ENCODE data around the gene APBA3.

Gene APBA3

GRCh38 chr19:3745363-3746045 is 16.0 kb downstream of the APBA3 start:
- DNase-seq, result no peak

GRCh38 chr19:3743486-3743885 is 18.0 kb downstream of the APBA3 start:
- peak in 1 of 2 donors; percentile 27 for DNase-seq

- DNase-seq, result no peak
Measured at GRCh38 chr19:3740431-3740830, 21.1 kb downstream of the APBA3 start.

DNA sequence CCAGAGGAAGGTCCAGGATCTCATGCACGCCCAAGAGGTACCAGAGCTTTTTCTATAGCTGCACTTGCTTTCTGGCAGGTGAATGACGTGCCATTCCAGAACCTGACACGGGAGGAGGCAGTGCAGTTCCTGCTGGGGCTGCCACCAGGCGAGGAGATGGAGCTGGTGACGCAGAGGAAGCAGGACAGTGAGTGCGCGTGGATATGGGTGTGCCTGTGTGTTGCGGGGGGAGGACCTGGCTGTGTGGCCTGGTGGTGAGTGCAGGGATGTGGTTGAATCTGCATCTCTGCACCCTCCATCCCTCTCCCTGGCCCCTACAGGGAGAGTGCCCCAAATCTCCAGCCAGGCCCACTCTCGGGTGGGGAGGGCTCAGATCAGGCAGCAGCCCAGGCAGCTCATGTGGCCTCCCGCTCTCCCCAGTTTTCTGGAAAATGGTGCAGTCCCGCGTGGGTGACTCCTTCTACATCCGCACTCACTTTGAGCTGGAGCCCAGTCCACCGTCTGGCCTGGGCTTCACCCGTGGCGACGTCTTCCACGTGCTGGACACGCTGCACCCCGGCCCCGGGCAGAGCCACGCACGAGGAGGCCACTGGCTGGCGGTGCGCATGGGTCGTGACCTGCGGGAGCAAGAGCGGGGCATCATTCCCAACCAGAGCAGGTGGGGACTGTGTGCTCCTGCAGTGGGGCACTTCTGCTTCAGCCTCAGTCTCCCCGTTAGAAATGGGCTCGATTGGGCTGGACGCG is 22.8 kb downstream of the APBA3 start:
- DNase-seq, result no peak

DNA sequence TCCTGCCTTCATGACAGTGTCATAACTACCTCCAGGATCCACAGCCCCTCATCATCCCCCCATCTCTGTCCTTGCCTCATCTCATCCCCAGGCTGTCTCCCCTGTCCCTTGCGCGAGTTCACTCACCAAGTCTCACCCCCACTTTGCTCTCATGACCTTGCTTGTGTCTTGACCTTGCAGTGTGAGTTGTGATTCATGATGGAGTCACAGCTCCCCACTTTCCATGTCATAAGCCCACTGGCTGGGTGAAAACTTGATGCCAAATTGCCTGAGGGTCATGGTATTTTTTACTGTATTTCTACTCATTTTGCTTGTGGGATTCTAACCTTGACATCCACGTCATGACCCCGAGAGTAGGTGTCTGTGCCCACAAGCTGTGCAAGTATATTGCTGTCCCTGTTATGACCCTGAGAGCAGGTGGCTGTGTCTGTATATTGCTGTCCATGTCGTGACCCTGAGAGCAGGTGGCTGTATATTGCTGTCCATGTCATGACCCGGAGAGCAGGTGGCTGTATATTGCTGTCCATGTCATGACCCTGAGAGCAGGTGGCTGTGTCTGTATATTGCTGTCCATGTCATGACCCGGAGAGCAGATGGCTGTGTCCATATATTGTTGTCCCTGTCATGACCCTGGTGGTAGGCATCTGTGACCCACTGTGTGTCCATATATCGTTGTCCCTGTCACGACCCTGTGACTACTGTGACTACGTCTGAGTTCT is 23.8 kb downstream of the APBA3 start:
- DNase-seq, result no peak

DNA sequence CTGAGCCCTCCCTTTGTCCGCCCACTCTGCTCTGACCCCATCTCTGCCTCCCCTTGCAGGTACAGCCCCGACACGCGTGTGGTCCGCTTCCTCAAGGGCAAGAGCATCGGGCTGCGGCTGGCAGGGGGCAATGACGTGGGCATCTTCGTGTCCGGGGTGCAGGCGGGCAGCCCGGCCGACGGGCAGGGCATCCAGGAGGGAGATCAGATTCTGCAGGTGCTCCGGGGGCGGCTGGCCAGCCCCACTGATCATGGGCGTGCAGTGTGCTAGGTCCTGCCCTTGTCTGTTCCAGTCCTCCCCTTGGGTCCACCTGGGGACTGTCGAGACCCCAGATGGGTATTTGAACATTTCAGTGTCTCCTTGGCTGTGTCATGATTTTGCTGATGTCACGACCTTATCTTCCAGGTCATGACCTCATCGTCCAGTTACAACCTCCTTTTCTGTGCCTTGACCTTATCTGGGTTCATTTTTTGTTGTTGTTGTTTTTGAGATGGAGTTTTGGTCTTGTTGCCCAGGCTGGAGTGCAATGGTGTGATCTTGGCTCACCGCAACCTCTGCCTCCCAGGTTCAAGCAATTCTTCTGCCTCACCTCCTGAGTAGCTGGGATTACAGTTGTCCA is 25.3 kb downstream of the APBA3 start:
- DNase-seq, result no peak

DNA sequence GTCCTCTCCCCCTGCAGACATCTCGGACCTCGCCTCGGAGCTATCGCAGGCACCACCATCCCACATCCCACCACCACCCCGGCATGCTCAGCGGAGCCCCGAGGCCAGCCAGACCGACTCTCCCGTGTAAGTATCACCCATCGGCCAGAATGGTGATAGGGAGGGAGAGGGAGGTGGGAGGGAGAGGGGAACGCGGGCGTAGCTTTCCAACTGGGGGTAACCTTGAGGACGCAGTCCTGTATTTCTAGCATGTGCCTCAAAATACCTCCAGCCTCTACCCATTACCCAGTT is 27.2 kb downstream of the APBA3 start:
- no peak for DNase-seq

- DNase-seq, result no peak
Measured at GRCh38 chr19:3733549-3734309, 27.8 kb downstream of the APBA3 start.

DNA sequence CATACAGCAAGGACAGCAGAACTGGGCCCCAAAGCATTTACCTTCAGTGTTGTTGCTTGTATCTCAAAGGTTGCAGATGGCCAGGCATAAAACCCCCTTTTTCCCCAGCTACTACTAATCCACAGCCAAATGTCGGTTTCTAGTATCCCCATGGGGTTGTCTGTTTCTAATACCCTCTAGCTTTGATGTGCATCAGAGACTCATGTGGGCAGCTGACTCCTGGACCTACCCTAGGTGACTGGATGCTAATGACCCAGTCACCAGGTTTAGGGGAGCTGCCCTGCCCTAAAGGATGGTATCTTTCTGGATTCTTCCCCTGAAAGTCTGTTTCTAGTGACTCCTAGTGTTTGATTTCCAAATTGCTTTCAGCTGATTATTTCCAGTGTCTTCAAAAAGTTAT is 29.4 kb downstream of the APBA3 start:
- DNase-seq, result no peak

DNA sequence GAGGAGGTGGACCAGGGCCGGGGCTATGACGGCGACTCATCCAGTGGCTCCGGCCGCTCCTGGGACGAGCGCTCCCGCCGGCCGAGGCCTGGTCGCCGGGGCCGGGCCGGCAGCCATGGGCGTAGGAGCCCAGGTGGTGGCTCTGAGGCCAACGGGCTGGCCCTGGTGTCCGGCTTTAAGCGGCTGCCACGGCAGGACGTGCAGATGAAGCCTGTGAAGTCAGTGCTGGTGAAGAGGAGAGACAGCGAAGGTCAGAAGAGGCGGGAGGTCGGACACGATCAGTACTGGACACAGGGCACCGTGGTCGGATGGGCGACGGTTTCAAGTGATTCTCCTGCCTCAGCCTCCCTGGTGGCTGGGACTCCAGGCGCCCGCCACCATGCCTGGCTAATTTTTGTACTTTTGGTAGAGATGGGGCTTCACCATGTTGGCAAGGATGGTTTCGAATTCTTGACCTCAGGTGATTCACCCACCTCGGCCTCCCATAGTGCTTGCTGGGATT is 31.0 kb downstream of the APBA3 start:
- DNase-seq, result no peak

- DNase-seq, result no peak
Measured at GRCh38 chr19:3725640-3726310, 35.7 kb downstream of the APBA3 start.

- DNase-seq, result no peak
Measured at GRCh38 chr19:3725121-3725520, 36.4 kb downstream of the APBA3 start.

DNA sequence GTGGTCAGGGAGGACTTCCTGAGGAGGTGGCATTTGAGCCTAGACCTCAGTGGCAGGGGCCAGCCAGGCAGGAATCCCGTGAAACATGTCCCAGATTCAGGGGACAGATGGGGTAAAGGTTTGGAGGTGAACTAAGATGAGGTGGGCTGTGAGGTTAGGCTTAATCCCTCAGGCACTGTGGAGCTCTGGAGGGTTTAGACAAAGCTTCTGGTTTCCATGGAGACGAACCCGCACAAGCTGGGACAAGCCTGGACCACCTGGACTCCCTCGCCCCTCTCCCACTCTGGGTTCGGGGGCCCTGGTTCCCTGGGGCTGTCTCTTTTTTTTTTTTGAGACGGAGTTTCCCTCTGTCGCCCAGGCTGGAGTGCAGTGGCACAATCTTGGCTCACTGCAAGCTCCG is 37.6 kb downstream of the APBA3 start:
- DNase-seq, result no peak

GRCh38 chr19:3723110-3723488 is 38.4 kb downstream of the APBA3 start:
- no peak for DNase-seq

- DNase-seq, result no peak
Measured at GRCh38 chr19:3722443-3723109, 38.9 kb downstream of the APBA3 start.

- no peak for DNase-seq
Measured at GRCh38 chr19:3721887-3722442, 39.5 kb downstream of the APBA3 start.

GRCh38 chr19:3721131-3721886 is 40.2 kb downstream of the APBA3 start:
- peak; percentile 62 to 87 for DNase-seq

GRCh38 chr19:3720349-3720917 is 41.1 kb downstream of the APBA3 start:
- no peak for DNase-seq

GRCh38 chr19:3719868-3720267 is 41.6 kb downstream of the APBA3 start:
- DNase-seq, result no peak

DNA sequence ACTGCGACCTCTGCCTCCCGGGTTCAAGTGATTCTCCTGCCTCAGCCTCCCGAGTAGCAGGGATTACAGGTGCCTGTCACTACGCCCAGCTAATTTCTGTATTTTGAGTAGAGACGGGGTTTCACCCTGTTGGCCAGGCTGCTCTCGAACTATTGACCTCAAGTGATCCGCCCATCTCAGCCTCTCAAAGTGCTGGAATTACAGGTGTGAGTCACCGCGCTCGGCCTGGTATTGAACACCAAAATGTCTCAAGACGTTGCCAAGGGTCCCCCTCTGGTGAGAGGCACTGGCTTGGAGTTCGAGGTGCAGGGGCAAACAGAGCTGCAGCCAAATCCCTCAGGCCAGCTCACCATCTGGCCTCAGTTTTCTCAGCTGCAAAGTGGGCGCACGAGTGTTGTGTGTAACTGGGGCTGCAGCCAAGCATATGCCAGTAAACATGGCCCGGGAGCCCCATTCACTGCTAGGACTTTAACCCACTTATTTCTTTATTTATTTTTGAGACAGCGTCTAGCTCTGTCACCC is 45.3 kb downstream of the APBA3 start:
- no peak for DNase-seq
